Stimulated activated CD8-positive, alpha-beta memory T cell treated with anti-CD3 and anti-CD28 coated beads, Interleukin-4, amount 100 ng/mL, for 48 hours (primary cell): ENCODE measurements around the gene ADGRD1.
"Not testable (repeated sequence)": the region's sequence is repeated elsewhere in the genome, so short reads cannot be mapped to it uniquely, and the experiment has no call there.

Experiments used
- DNase-seq: peaks from one replicate; pipeline ENCODE4 v3.0.0-alpha.2; 2020

The ADGRD1 gene

DNA sequence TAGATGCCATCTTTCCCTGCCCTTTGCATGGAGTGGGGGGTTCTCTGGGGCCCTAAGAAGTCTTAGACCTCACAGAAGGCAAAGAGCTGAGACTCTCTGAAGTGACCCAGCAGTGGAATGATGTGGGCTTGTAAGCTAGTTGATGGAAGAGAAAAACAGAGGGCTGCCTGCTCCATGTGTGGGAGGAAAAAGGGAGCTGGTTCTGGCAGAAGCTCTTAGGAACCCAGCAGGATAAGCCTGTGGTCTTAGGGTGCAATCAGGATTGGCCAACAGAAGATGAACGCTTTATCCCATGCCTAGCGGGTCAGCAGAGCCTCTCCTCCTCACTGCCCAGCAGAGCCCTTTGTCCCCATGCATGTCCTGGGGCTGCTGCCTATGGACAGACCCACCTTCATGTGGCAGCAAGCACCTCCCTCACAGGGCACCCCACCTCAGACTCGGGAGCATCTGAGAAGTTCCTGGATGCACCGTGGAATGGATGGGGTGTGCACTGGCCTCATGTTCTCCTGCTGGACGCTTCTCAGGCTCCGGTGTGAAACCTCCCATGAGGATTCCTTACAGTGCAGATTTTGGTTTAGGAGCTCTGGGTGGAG lies 152.7 kb downstream of the ADGRD1 start:
- DNase-seq, result no peak

DNA sequence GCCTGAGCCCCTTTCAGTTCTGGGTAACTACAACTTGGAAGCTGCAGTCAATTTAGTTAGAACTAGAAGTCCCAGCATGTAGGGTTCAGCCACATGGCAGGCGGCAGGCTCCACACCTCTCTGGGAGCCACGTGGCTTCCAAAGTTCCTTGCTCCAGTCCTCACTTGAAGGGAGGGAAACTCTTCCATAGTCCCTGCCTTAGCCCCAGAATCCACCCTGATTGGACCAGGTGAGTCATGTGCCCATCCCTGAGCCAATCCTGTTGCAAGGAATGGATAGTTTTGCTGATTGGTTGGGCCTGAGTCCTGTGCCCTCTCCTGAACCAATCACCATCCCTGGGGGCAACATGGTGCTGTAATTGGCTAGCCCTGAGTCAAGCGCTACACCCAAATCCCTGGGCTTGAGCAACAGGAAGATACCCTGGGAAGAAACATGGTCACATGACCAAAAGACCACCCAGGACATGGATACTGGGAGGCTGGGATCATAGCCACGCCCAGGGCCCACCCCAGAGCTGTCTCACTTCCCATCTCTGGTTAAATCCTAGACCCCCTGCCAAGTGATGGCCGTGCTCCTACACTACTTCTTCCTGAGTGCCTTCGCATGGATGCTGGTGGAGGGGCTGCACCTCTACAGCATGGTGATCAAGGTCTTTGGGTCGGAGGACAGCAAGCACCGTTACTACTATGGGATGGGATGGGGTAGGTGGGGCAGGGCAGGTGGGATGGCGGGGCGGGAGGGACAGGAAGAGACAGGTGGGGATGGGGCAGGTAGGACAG lies 154.7 kb downstream of the ADGRD1 start:
- no peak for DNase-seq

DNA sequence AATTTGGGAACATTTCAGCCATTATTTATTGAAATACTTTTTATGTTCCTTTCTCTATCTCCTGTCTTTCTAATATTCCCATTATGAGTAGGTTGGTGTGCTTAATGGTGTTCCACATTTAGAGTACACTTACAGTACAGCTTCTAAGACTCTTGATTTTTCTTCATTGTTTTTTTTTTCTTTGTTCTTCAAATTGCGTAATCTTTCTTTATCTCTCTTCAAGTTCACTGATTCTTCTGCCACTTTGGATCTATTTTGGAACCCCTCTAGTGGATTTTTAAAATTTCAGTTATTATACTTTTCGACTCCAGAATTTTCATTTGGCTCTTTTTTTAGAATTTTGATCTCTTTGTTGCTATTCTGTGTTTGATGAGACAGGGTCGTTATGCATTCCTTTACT lies 157.7 kb downstream of the ADGRD1 start:
- DNase-seq, result no peak

DNA sequence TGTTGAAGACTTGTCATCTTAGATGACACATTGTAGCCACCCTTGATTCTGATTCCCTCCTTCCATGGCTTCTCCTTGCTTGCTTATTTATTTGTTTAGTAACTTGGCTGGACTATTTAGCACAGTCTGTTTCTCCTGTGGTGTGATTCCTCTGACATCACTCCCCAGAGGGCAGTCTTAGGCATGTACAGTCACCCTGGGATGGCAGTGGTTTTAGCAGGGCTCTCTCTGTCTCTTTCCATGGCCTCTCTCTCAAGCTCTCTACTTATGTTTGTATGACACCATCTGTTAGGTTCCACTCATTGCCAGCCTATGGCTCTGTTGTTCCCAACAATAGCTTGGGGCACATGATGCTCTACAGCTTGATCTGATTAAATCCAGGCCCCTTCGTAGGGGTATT lies 158.3 kb downstream of the ADGRD1 start:
- no peak for DNase-seq

DNA sequence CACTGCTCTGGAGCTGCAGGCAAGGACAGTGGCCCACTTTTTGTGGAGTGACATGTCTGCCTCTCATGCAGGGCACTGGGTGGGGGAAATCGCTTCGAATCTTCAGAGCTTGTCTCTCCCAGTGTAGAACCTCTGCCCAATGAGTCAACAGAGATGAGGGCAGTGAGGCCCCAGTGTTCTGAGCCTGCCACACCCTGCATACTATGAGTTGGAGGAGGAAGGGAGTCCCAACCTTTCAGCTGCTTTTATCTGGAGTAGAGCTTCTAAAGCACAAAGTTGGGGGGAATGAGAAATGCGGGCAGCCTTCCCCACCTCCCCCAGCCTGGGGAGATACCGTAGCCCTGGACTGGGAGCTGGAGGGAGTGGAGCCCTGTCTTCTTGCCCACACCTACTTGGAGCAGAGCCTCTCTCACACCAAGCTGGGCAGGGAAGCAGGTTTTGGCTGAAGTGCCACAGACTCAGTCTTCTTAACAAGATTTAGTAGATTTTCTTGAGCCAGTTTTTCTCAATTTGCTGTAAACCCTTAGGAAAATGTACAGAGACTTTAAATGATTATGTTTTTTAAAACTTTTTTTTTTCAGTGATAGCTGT lies 159.1 kb downstream of the ADGRD1 start:
- DNase-seq, result no peak

DNA sequence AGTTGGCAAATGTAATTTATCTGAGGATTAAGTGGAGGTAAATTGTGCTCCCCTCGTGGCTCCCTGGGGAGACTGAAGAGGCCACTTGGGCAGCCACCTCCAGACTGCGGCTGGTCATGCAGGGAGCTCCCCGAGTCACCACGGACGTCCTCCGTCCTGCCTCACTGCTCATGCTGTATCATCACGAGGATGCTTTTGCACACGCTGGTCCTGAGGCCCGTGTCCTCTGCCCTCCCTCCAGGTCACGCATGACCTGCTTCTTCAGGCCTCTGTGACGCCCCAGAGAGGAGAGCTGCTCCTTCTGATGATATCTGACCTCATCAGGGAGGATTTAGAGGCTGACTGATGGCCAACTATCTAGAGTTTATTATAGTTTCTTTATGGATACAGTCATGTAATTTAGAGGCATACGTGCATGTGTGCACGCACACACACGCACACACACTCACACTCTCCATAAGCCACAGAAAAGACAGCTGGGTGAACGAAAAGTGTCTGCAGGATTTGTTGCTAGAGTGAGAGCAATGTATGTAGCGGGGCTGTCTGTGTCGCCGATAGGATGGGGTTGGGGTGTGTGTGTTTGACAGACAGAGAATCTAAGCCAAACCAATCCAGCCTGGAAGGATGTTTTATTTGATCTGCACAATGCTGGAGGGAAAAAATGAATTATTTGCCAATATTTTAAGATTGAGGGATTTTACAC lies 160.0 kb downstream of the ADGRD1 start:
- no peak for DNase-seq

DNA sequence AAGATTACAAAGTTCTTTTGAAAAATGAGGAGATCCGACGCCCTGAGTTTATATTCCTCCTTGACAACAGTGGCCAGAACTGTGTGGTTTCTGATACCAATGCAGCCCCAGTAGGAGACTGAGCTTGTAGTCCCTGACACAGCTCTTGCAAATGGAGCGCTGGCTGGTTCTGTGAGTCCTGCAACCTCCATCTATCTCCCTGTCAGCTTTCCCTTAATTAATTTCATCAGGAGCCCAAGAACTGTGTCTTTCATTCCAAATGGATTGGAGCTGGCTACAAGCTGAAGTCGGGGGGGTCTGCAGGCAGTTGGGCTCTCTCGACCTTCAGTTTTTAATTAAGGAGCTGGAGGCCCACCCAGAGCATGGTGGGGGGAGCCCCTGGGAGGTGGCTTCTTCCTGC lies 160.6 kb downstream of the ADGRD1 start:
- no peak for DNase-seq

DNA sequence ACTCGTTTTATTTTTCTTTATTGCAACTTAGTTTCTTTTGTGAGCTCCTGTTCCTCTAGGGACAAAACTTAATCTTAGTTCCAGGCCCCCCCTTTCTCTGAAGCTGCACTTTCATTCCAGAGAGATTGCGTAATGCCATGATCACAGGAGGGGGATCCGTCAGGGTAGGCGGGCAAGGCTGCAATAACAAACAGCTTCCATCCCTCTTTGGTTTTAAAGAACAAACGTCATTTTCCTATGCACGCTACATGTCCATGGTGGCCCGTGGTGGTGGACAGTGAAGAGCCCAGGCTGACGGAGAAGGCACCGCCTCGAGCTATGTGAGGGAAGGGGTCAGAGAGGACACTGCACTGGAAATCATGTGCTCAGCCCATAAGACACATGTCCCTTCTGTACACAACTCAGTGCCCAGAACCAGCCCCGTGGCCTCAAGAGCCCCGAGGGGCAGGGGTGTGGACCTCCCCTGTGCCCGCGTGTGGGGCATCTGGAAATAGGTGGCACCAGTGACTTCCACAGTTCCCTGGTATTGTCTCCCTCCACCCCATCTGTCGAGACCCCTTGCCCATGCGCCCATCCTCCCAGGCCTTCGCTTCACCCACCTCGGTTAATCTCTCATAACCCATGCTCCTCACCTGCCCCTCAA lies 161.4 kb downstream of the ADGRD1 start:
- DNase-seq, result no peak

DNA sequence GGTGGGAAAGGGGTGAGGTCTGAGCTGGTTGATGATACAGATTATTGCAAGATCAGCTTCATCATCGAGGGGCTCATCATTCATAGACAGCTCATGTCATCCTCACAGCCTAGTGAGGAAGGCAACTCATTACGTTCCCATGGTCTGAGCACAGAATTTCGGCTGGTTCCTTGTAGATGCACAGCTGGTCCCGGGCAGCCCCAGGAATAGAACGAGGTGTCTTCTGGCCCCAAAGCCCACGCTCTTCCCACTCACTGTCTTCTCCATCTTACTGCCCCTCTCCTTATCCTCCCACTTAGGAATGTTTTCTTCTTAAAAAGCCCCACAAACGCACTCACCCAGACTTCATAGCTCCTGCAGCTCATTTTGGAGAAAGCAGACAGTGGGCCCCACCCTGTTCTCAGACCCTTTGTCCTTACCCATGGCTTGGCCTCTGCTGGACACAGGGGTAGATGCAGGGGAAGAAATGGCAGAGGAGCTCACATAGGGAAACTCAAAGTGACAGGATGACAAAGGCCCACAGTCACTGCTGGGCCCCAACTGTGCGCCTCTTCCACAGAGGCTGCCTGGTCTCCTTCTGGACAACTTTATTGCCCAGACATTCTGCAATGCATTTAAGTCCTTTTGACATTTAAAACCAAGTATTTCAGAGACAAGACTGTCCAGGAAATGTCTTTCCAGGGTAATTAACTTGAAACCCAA lies 162.2 kb downstream of the ADGRD1 start:
- no peak for DNase-seq

DNA sequence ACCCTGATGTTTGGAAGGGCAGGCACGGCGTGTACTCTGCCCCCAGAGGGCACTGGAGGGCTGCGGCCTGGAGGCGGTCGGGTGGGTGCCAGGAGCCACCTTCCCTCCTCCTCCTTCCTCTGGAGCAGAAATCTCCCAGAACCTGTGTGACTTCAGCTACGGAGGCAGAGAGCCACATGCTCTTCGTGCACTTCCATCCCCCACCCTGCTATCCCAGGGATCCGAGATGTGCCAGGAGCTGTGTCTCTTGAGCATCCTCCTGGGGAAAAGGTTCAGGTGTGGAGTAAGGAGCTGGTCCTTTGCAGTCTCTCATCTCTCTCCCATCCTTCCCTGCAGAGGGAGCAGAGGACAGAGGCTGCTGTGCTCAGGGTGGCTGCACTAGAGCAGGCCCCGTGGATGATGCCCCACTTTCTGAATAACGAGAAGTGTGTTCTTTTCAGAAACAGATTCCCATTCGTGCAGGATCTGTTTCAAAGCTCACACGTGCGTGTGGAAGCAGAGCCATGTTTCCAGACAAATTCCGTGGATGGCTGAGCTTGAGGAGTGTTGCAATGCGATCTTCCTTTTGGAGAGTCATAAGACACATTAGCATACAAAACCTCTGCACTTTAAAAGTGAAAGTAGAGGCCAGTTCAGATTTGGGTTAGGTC lies 162.9 kb downstream of the ADGRD1 start:
- DNase-seq, result no peak

DNA sequence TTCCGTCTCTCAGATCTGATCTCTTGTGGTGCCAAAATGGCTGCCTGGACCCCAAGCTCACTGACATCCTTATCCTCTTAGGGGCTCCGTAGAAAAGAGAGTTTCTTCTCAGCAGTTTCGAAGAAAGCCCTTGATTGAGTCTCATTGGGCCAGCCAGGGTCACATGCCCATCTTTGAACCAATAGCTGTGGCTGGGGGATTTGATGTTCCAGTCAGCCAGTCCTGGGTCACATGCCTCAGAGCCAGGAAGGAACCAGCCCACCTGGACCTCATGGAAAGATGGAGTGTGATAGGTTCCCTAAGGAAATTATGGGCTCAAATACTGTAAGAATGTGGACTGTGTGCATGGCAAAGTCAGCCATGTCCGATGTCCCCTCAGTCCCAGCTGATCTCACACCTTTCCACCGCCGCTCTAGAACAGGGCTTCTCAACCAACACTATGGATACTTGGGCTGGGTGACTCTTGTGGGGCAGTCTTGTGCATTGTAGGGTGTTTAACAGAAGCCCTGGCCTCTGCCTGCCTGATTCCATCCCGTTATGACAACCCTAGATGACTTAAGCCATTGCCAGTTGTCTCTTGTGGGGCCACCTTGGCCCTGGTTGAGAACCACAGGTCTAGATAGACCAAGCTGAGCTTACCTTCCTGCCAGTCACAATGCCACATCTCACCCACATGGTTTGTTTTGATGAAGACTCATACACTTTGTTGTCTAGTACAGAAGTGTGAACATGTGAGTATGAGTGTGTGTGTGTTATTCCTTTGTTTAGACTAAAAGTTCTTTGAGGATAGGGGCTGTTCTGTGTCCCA lies 163.9 kb downstream of the ADGRD1 start:
- DNase-seq, result no peak

DNA sequence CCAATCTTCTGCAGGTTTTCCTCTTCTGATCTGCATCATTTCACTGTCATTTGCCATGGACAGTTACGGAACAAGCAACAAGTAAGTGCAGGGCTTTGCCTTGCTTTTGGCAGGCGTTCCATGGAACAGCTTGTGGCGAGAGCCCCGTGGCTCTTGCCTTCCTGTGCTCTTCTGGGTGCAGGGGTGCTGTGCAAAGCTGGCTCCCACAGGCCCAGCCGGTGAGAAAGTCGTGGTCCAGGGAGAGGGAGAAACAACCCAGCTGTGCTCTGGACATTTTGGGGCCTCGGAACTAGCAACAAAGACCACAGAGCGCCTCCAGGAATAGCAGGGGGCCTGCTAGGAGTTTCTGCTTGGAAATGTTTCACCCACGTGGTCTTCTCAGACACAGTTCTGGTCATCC lies 164.7 kb downstream of the ADGRD1 start:
- no peak for DNase-seq

DNA sequence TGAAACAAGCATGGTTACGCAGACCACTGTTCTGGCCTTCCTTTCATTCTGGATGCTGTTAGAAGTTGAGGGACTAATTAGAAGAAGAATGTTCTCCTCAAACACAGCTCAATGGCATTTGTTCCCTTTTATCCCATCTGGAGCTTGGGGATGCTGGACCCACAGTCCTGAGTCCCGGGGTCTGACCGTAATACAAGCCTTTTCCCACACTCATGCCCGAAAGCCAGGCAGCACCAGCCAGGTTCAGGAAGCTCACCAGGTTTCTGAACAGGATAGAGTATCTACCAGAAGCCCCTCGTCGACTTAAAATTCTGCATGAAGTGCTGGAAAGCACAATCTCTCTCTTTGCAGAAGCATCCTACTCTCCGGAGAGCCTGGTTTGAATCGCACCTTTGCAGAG lies 165.6 kb downstream of the ADGRD1 start:
- DNase-seq, result not testable (repeated sequence)

DNA sequence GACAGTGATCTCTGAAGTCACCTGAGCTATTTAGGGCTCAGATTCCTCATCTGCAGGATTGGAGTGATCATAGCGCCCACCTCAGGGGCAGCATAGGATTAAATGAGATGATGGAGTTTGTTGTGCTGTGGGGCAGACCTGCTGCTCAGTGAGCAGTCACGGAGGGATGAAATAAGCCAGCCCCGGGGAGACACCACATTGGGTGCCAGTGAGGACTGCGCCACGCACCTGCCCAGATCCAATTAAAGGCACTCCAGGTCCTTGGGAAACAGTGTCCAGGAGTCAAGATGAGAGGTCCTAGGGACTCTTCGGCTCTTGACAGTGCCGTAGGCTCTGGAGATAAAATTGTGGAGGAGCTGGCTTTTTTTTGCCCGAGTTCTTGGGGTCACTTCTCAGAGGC lies 166.2 kb downstream of the ADGRD1 start:
- DNase-seq, result no peak

DNA sequence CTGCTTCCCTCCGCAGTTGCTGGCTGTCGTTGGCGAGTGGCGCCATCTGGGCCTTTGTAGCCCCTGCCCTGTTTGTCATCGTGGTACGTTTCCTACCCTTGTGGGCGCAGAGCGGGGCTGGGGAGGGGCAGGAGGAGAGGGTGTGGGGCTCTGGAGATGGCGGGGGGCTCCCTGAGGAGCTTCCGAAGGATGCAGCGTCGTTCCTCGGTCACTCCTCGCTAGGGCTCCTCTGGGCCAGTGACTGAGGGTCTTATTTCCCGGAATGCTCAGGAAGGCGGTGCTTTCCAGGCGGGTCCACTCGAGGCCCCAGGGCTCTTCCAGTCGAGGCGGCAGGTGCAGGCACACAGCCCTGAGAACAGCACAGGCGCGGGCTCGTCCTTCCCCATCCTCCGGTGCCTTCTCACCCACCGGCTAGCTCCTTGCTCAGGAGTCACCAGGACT lies 167.1 kb downstream of the ADGRD1 start:
- no peak for DNase-seq

DNA sequence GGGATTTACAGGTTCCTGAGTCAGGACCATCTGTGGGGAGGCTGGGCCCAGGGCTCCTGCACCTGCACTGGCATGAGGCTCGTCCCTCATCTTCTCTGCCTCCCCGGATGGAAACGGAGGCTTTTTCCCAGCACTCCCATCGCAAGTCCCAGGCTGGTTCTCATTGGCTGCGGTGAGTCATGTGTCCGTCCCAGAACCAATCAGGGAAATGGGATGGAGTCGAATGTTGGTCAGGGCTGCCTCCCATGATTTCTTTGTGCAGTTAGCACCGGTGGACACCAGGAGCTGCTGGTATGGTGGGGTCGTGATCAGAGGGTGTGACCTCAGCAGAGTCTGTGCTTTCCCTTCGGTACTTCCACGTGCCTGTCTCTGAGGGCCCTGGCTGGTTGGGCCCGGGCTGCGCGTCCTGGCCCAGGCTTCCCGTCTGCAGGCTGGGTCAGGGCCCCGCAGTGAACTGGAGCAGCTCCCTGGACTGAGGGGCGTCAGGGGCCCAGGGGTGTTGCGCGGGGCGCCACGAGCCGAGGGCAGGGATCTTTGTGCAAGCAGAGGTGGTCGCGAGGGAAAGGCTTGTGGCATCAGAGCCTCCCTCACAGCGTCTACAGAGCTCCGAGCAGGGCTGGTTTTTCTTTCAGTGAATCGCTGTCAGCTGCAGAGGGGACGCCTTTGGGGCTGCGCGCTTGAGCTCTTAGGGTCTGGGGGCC lies 168.1 kb downstream of the ADGRD1 start:
- DNase-seq, result no peak

DNA sequence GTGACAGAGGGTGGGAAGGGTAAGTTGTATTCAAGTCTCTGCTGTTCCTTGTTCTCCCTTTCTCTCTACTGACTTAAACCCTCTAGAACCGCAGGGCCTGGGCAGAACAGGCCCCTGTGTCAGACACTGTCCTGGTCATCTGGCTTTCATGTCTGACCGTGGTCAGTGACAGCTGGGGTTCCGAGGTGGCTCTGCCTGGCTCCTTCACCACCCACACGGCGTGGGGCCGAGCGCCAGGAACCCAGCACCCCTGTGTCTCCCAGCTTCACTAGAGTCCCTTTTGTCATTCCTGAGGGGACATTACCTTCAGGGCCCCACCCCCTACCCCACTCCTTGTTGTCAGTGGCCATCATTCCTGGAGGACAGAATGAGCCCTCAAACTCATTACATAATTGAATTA lies 168.9 kb downstream of the ADGRD1 start:
- no peak for DNase-seq

DNA sequence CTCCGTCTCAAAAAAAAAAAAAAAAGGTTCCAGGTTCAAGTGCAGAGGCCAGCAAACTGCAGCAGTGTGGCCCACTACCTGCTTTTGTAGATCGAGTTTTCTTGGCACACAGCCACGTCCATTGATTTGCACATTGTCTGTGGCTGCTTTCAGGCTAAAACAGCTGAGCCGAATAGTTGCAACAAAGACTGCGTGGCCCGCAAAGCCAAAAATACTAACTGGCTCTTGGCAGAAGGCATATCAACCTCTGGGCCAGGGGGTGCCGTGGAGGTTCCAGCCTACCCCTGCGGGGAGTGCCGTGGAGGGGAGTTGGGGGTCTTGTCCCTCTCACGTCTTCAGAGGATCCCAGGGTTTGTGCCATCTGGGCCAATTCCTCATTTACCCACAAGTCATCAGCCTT lies 170.1 kb downstream of the ADGRD1 start:
- DNase-seq, result peak; percentile 6

DNA sequence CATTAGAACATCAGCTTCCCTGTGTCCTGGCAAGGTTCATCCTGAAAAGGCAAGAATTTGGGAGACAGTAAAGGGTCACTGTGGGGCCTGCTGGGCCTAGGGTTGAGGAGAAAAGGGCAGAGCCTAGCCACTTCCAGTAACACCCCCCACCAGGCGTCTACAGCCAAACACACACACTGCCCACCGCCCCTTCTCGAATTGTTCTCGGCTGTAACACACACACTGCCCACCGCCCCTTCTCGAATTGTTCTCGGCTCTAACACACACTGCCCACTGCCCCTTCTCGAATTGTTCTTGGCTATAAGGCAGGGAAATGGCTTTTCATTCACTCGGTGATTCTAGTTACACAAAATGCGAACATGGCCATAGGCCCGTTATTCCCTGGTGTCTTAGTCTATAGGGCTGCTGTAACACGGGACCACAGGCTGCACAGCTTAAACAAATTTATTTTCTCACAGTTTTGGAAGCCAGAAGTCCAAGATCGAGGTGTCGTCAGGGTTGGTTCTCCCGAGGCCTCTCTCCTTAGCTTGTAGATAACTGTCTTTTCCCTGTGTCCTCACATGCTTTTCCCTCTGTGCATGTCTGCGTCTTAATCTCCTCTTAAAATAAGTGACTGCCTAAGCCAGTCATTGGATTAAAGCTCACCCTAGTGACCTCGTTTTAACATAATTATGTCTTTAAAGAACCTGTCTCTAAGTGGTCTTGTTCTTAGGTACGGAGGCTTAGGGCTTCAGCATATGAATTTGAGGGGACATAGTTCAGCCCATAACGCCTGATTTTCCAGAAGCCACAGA lies 171.0 kb downstream of the ADGRD1 start:
- peak; percentile 7 for DNase-seq
